ENCODE data around the gene COG1.

COG1 gene

GRCh38 chr17:73166731-73167581, 25.9 kb upstream of the COG1 start:
- in situ Hi-C loops (cut with HindIII; ENCODE audit: low sequenced_read_pairs) = no loop called here

GRCh38 chr17:73168667-73169066, 24.2 kb upstream of the COG1 start:
- in situ Hi-C loops (cut with HindIII; ENCODE audit: low sequenced_read_pairs) = no loop called here

GRCh38 chr17:73170324-73170723, 22.5 kb upstream of the COG1 start:
- in situ Hi-C loops (cut with HindIII; ENCODE audit: low sequenced_read_pairs) = loop anchor here (5.0 kb wide), 1 partner anchor 58 kb away; no protein-coding TSS in a partner anchor

GRCh38 chr17:73172252-73172651, 20.6 kb upstream of the COG1 start:
- in situ Hi-C loops (cut with HindIII; ENCODE audit: low sequenced_read_pairs) = loop anchor here (5.0 kb wide), 1 partner anchor 60 kb away; no protein-coding TSS in a partner anchor

GRCh38 chr17:73174126-73174525, 18.7 kb upstream of the COG1 start:
- in situ Hi-C loops (cut with HindIII; ENCODE audit: low sequenced_read_pairs) = loop anchor here (5.0 kb wide), 1 partner anchor 62 kb away; no protein-coding TSS in a partner anchor

GRCh38 chr17:73175962-73176565, 16.8 kb upstream of the COG1 start:
- in situ Hi-C loops (cut with HindIII; ENCODE audit: low sequenced_read_pairs) = no loop called here

- in situ Hi-C loops (cut with HindIII; ENCODE audit: low sequenced_read_pairs) = no loop called here
Measured at GRCh38 chr17:73179387-73179786, 13.5 kb upstream of the COG1 start.

- in situ Hi-C loops (cut with HindIII; ENCODE audit: low sequenced_read_pairs) = loop anchor here (5.0 kb wide), 2 partner anchors 38 to 453 kb away; no protein-coding TSS in a partner anchor
Measured at GRCh38 chr17:73179878-73180277, 13.0 kb upstream of the COG1 start.

GRCh38 chr17:73182616-73183310, 10.1 kb upstream of the COG1 start:
- in situ Hi-C loops (cut with HindIII; ENCODE audit: low sequenced_read_pairs) = loop anchor here (5.0 kb wide), 2 partner anchors 40 to 455 kb away; no protein-coding TSS in a partner anchor

GRCh38 chr17:73184136-73184993, 8.5 kb upstream of the COG1 start:
- in situ Hi-C loops (cut with HindIII; ENCODE audit: low sequenced_read_pairs) = loop anchor here (5.0 kb wide), 2 partner anchors 42 to 457 kb away; no protein-coding TSS in a partner anchor

GRCh38 chr17:73186283-73187050, 6.4 kb upstream of the COG1 start:
- in situ Hi-C loops (cut with HindIII; ENCODE audit: low sequenced_read_pairs) = no loop called here

- in situ Hi-C loops (cut with HindIII; ENCODE audit: low sequenced_read_pairs) = no loop called here
Measured at GRCh38 chr17:73187203-73187769, 5.6 kb upstream of the COG1 start.

GRCh38 chr17:73188011-73188410, 4.8 kb upstream of the COG1 start:
- in situ Hi-C loops (cut with HindIII; ENCODE audit: low sequenced_read_pairs) = no loop called here

GRCh38 chr17:73189417-73190099, 3.3 kb upstream of the COG1 start:
- in situ Hi-C loops (cut with HindIII; ENCODE audit: low sequenced_read_pairs) = no loop called here

- in situ Hi-C loops (cut with HindIII; ENCODE audit: low sequenced_read_pairs) = no loop called here
Measured at GRCh38 chr17:73191443-73192205, 1.2 kb upstream of the COG1 start.

- in situ Hi-C loops (cut with HindIII; ENCODE audit: low sequenced_read_pairs) = no loop called here
Measured at GRCh38 chr17:73192206-73192893, 505 bp upstream of the COG1 start.

- in situ Hi-C loops (cut with HindIII; ENCODE audit: low sequenced_read_pairs) = no loop called here
Measured at GRCh38 chr17:73194514-73195222, 1.8 kb downstream of the COG1 start.
